NCI-H1417 treated with DMSO at 0.1 percent for 48 hours (cell line): ENCODE results near the gene SNRPA1.
A peak's percentile ranks its signal among the peaks of the same experiment; 100 is the strongest.
"Not testable (repeated sequence)": the region's sequence is repeated elsewhere in the genome, so short reads cannot be mapped to it uniquely, and the experiment has no call there.

Experiments used
- DNase-seq: peaks from one replicate; lab custom pipeline; 2025; lab: John Stamatoyannopoulos, UW

The SNRPA1 gene

DNA sequence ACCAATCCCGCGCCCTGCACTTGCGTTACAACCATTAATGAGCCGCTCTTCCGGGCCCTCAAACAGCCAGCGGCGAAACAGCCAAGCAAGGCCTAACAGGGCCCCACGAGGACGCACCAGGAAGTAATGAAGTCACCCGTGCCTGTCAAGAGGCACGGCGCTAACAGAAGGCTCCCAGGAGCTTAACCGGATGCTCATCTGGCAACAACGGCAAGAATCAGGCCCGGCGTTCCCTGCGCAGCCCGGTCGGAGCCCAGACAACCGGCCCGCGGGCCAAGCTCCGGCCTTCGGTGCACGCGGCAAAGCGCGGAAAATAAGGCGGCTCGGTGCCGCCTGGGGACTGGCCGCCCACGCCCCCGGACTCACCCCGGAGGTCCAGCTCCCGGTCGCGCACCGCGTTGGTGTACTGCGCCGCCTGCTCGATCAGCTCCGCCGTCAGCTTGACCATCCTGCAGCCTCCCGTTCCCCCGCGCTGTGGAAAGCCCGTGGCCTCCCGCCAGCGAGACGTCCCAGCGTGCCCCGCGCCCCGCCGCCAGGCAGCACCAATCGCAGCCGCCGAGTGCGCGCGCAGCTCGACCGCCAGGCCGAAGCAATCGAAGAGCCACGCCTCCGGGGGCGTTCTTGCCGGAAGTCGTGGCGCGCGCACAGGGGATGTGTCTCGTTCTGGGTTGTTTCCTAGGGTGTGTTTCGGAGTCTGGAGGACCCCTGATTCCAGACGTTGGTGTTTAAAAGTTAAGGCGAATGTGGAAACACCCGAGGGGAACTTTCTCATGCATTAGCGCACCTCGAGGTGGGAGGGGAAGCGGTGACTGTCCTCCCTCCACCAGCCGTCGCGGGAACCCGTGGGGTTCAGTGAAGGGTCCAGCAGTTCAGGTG, at the start of gene SNRPA1:
Gene SNRPA1 (minus strand): TSS at position 518 of the 876 bp plus-strand sequence. CDS start 70 bp downstream, at position 448.
- peak; percentile 73 for DNase-seq

DNA sequence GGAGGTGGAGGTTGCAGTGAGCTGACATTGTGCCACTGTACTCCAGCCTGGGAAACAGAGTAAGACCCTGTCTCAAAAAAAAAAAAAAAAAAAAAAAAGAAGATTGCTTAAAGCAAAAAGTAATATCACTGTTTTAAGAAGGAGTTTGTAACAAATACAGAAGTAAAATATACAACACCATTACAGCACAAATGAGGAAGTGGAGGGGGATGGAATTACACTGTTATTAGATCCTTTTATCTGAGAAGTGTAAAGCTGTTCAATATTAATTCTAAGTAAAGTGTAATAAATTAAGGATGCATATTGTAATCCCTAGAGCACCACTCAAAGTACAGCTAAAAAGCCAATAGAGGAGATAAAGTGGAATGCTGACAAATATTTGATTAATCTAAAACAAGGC, 47.0 kb upstream of the SNRPA1 start:
- no peak for DNase-seq

DNA sequence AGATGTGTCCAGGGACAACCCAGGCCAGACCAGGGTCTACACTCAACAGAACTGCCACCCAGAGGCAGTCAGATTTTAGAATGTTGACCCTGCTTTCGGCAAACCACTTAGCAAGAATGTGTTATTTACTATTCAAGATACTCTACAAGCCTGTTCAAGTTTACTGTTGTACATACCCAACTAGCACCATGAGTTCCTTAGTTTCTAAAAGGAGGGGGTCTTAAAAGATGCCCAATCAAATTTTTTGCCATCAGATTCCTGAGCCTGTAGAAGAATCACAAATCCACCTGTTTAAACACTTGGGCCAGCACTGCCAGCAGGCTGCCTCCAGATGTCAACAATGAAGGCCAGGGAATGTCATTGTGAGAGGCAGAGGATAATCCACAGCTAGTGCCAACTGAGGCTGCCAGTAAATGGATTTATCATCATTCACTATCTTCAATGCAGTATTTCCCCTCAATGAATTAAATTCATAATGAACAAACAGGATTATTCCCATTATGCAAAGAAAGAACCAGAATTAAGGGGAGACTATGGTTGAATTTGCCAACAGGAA, 43.5 kb upstream of the SNRPA1 start:
- DNase-seq, result no peak

DNA sequence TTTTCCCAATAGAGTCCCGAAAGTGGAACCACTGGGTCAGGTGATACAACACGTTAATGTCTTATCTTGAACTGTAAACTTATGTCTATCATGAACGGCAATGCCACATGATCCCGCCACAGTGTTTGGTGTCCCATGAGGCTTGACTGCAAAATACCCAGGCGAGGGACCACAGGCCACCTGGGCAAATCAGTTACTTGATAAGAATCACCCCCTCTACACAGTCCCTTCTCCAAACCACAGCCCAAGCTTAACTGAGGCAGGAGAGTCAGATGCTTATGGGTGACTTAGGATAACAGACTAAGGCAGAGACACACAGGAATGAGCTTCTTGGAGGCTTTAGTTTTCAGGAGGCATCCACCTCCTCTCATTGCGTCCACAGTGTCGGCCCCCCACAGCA, 42.9 kb upstream of the SNRPA1 start:
- no peak for DNase-seq

DNA sequence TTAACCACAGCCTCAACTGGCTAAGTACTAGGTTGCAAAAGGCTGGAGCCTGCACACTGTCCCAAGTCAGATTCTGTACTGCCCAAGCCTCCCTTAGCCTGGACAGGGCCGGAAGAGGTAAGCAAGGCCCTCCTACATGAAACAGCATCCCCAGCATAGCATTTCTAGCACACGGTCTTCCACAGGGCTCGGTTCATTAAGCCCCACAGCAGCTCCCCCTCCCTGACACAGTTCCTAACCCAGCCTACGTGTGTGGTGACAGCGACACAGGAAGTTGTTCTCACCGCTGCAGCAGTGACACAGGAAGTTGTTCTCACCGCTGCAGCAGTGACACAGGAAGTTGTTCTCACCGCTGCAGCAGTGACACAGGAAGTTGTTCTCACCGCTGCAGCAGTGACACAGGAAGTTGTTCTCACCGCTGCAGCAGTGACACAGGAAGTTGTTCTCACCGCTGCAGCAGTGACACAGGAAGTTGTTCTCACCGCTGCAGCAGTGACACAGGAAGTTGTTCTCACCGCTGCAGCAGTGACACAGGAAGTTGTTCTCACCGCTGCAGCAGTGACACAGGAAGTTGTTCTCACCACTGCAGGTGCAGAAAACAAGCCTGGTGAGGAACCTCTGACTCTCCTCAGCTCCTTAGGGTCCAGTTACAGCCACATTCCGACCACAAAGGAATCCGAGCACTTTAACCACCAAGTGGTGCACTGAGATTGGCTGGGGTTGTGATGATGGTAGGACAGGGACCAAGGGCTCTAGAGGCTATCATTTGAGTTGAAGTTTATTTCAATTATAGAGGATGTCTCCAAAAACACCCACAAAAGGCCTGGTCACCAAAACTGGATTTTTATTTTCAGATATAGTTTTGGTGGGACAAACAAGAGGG, 39.1 kb upstream of the SNRPA1 start:
- not testable (repeated sequence) for DNase-seq

DNA sequence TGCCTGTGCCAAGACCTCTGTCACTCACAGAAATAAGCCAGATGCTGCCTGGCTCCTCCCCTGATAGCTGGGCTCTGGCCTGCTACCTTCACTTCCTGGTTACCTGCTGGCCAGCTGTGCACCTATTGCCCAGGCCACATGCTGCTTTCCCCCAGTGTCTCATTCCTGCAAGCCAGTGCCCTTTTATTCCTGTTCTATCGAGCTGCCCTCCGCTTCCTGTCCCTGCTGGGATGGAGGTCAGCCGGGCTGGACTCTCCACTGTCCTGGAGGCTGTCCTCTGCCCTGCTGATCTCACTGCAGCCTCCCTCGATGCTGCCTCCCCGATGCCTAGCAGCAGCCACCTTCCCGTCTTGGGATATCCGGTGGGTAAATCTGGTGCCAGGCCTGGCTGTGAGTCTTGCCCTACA, 37.0 kb upstream of the SNRPA1 start:
- DNase-seq, result no peak

DNA sequence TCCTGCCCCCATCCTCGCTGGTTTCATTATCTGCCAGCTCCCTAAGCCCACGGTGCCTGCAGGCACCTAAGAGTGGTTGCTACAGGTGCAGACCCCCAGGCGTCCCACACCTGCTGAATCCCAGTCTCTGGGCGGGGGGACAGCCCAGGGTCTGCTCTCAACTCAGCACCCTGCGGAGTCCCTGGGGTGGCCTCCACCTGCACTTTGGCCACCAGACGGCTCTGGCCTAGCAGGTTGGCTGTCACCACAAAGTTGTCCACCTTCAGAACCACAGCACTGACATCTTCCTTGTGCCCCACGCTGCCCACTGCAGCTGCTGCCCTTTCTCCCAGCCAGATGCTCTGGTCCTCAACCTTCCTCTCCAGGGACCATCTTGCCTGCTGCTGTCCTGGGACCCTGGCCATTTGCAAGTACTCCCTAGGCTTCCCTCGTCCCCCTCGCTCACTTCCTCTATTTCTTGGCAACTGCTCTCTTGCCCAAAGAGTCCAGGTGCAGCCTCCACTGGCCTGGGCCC, 34.9 kb upstream of the SNRPA1 start:
- no peak for DNase-seq

DNA sequence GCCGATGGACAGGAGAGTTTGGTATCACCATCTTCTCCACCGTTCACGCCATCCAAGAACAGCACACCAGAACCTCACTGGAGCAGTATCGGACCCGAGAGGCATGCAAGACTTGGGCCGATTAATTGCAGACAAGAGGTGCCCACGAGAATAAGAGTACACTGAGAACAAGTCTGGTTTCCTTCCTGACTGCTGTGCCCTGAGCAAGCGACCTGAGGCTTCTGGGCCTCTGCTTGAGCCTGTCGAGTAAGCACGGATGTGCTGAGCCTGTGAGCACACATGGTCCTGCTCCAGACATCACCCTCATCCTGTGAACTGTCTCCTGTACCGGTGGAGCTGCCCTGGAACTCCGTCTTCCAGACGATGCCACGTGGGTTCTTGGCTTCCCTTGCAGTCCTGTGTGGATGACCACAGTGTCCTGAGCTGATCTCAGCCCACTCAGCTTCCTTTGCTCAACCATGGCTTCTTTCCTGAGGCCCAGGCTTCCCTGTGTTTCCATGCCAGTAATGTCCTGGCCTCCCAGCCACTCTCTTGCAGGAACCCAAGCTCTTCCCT, 34.3 kb upstream of the SNRPA1 start:
- DNase-seq, result no peak

DNA sequence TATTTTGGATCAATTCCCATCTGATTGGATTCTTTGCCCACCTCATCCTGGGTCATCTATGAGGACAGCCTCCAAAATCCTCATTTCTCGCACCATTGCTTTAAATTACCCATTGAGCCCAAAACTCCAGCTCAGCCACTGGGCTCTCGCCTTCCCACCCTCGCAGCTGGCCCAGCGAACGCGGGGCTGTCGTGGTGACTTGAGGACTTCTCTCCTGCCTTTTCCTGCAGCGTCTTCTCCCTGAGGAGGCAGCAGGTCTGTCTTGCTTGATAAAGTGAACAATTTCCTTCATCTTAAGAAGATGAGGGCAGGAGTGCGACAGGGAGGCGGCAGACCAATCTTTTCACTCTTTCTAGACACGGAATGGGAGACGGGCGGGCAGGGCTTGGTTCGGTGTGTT, 33.0 kb upstream of the SNRPA1 start:
- no peak for DNase-seq

DNA sequence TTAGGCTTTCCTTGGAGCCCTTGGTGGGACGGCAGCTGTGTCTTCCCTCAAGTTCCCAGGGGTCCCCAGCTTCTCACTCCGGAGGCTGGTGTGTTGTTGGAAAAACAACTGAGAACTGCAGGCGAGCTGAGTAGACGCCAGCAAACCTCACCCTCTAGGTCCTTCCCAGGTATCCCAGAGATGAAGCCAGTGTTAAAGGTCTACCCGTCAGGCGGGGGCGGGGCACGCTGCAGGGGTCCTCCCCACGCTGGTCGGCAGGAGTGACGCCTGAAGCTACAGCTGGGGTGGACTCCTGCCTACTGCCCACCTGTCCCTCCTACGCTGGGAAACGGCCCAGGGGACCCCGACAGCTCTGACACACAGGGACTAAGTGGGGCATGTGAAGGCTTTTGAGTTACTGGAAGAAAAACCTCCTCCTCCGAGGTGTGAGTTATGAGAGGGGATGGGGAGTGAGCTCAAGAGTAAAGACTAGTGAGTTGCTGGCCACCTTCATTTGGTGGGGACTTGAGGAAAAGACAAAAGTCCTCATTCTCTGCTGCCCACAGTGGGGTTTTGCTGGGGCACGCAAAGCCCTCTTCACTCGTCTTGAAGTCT, 32.2 kb upstream of the SNRPA1 start:
- no peak for DNase-seq

DNA sequence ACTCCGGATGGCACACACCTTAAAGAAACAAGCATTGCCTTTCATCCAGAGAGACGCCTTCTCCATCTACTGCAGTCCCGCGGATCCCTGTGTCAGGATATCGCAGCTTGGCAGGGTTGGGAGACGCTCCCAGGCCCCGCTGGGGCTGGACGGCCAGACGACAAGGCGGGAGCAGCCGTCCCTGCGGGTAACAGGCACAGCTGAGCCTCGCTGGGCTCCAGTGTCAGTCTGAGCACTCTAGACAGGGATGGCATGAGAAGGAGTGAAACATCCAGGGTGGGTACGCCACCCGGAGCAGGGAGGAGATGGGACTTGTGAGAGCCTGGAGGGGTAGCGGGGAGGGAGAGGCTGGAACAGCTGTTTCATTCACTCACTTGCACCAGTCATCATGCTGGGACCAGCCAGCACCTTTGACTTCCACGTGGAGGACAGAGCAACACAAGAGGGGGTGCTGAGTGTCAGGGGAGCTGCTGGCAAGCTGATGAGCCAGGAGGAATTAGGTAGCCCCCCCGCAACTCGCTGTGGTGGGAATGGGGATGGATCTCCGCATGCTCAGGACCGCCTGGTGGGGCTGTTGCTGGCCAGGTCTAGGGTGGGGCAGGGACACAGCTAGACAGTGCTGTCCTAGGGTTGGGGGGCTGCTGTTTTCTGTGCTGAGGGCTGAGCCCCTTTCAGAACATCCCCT, 31.6 kb upstream of the SNRPA1 start:
- no peak for DNase-seq

DNA sequence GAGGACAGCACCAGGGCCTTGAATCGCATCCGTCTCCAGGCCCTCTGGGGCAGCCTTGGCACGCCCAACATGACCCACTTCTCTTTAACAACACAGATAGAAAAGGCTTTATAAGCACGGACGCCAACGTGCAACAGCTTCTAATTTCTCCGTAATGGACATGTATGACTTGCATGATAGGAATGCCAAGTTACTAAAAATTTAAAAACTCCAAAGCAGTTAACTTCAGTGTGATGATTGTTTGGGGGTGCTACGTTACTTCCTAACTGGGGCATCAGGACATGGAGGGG, 30.9 kb upstream of the SNRPA1 start:
- no peak for DNase-seq

DNA sequence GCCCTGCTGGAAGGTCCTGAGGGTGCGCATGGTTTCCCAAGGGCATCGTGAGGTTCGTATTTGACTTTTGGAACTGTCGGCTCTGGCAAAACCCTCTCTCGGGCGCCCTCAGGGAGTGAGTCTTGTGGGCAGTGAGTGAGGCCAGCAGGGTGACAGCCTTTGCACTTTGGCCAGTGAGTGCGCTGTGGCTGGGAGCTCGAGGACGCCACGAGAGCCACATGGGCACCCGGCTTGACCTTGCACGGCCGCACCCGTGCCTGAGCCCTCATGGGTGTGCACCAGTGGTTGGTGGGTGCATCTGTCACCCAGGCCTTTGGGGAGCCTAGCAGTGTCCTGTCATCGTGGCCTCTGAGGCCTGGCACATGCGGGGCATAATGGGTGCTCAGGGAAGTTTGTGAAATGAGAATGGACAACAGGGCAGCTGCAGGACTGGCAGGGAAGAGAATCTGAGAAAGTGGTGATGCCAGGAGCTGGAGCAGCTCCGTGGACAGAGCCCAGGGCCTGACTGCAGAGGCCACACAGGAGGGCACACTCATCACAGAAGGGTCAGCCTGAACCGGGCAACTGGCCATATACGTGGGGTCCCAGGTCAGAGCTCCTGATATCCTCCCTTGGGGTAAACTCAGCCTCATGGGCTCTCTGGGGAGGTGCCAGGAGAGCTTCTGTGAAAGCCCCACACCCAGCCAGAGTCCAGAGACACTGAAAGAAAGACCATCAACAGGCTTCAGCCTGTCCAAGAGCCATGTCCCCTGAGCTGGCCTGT, 30.4 kb upstream of the SNRPA1 start:
- no peak for DNase-seq

DNA sequence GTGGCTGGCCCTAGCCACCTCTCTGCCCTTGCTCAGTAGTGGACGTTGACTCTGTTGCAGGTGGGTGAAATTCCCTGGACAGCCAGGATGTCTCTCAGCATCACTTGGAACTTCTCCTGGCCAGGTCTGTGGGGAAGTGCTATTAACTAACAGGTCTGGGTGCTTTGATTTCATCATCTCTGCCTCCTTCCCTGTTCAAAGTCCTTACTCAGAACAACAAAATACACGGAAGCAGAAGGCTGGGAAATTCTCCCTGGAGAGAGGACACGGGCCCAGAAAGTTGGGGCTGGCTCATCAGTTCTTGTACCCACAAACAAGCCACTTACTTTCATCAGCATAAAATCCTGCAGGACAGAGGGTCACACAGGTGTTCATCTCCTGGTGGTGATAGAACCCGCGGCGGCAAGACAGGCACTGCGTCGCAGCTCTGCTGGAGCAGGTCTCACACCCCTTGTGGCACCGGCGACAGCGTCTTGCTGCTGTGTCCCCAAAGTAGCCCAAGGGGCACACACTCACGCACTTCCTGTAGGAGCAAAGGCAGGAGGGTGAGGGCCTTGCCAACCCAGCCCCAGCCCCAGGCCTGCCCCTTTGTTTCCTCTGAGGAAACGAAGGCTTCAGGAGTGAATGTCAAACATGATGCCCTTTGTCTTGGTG, 29.6 kb upstream of the SNRPA1 start:
- no peak for DNase-seq

DNA sequence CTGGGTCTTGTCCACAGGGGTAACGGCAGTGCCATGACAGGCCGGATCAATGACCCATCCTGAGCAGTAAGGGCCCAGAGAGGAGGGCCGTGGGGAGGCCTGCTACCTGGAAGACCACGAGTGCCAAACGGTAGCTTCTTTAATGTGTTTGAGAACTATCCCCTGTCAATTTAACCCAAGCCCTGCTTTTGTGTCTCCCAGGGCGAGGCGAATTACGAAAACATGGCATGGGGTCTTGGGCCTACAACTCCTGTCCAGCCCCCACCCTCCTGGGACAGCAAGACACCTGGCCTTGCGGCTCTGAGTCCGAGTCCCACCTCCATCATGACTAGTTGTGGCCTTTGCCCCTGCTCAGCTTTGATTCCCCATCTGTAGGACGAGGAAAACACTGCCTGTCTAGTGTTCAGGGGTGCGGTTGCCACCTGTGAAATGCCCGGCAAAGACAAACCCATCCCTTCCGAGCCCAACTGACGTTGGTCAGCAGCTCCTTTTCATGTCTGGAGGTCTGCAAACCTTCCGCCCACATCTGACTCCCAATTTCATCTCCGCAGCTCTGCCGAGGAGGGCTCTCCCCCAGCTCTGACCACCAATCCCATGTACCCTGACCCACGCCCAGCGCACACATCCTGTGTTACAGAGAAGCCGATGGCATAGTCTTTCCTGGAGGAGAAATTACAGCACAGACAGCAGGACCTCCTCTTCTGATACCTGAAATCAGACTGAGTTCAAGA, 28.9 kb upstream of the SNRPA1 start:
- DNase-seq, result no peak

DNA sequence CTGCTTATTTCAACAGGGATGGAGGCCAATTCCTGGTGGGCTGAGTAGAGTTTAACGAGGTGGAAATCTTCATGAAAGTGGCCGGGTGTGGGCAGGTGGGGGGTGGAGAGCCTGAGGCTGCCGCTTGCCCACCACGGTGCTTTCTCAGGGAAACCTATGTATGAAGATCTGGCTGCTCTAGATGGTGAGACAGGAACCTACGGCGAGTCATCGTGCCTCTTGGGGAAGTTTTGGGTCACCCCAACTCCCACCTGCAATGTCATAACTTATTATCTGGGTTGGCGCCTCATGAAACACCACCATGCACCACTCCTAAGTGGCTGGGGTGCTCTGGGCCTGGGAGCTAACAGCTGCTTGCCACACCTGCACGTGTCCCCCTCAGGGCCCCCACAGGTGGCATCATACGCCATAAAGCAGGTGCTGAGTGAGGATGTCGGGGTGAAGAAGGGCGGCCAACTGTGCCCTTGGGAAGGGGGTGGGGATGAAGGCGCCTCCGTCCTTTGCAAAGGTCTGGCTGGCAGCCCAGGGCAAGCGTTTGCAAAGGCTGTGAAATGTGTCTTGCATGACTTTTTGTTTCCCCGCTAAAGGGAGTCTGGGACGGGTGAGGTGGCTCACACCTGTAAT, 27.9 kb upstream of the SNRPA1 start:
- no peak for DNase-seq

DNA sequence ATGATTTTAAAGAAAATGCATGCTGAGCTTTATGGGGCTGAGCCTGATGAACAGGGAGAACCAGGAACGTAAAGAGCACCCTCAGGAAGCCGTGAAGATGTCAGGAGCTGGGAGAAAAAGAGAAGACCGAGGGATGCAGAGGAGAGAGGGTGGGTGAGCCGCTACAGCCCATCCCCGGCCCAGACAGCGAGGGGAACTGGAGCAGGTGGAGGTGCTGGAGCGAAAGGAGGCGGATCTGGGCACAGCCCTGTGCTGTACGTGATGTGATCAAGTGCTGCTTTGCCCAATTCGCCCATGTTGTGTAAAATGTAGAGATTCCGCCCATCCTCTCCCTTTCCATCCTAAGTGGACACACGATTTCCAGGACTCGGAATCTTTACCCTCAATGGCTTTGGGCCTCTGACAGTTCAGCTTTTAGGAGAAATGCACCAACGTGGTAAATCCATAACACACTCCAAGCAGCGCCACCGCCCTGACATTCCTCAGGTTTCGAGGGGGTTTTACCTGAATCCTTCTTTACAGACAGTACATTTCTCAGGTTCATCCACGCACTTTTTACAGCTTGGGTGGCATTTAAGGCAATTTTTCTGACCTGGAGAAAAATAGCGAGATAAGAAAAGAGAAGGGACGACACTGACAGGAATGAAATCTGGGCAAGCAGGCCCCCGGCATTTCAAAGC, 27.1 kb upstream of the SNRPA1 start:
- DNase-seq, result no peak

DNA sequence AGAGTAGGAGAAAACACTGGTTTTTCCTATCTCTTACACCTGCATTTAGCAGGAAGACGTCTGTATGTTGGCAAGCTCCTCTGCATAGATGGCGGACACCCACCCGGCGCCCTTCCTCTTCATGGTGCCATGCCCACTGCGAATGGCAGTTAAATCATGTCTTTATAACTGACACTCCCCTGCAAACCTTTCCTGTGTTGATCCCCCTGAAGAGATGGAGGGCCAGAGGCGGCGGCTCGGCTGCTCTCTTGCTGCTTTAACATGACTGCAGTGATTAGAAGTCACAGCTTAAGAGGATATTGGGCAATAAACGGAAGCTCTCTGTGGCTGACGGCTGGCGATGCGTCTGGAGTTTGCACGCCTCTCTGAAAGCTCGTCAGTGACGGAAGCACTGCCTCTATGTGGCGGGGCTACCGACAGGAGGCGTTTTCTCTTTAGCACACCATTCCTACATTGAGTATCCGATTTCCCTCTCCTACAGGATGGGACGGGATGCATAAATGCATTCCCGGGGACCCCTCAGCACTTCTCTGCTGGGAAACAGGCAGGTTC, 25.5 kb upstream of the SNRPA1 start:
- DNase-seq, result no peak
